Measurements from ENCODE around the gene RAD9A.
A peak's percentile ranks its signal among the peaks of the same experiment; 100 is the strongest.
"Not testable (repeated sequence)": the region's sequence is repeated elsewhere in the genome, so short reads cannot be mapped to it uniquely, and the experiment has no call there.

The RAD9A gene

GRCh38 chr11:67392183-67392715, 463 bp downstream of the RAD9A start:
- H3K4me3 ChIP-seq (ENCODE audit: low read length): peak overlapping the region; percentile 89
- no peak for DNase-seq (ENCODE audit: low read depth, low spot score)

- no peak overlapping the region for H3K4me3 ChIP-seq (ENCODE audit: low read length)
- DNase-seq (ENCODE audit: low read depth, low spot score): no peak
These were observed 1.7 kb downstream of the RAD9A start for GRCh38 chr11:67393437-67393836.

GRCh38 chr11:67393990-67394389, 2.2 kb downstream of the RAD9A start:
- H3K4me3 ChIP-seq (ENCODE audit: low read length): no peak overlapping the region
- DNase-seq (ENCODE audit: low read depth, low spot score): no peak

- H3K4me3 ChIP-seq (ENCODE audit: low read length): no peak overlapping the region
- no peak for DNase-seq (ENCODE audit: low read depth, low spot score)
These were observed 3.9 kb downstream of the RAD9A start for GRCh38 chr11:67395555-67396258.

- no peak for DNase-seq (ENCODE audit: low read depth, low spot score)
- H3K4me3 ChIP-seq (ENCODE audit: low read length): no peak overlapping the region
These were observed 4.4 kb downstream of the RAD9A start for GRCh38 chr11:67396259-67396581.

- no peak for DNase-seq (ENCODE audit: low read depth, low spot score)
- no peak overlapping the region for H3K4me3 ChIP-seq (ENCODE audit: low read length)
These were observed 5.0 kb downstream of the RAD9A start for GRCh38 chr11:67396587-67397389.

GRCh38 chr11:67397536-67397935, 5.8 kb downstream of the RAD9A start:
- no peak for DNase-seq (ENCODE audit: low read depth, low spot score)
- no peak overlapping the region for H3K4me3 ChIP-seq (ENCODE audit: low read length)

GRCh38 chr11:67397986-67398660, 6.3 kb downstream of the RAD9A start:
- DNase-seq (ENCODE audit: low read depth, low spot score): no peak
- H3K4me3 ChIP-seq (ENCODE audit: low read length): no peak overlapping the region

- H3K4me3 ChIP-seq (ENCODE audit: low read length): no peak overlapping the region
- no peak for DNase-seq (ENCODE audit: low read depth, low spot score)
These were observed 7.1 kb downstream of the RAD9A start for GRCh38 chr11:67398661-67399563.

- H3K4me3 ChIP-seq (ENCODE audit: low read length): peak overlapping the region; percentile 79
These were observed 8.6 kb downstream of the RAD9A start for GRCh38 chr11:67400251-67400941.

GRCh38 chr11:67400942-67401494, 9.2 kb downstream of the RAD9A start:
- H3K4me3 ChIP-seq (ENCODE audit: low read length): peak overlapping the region; percentile 79
- no peak for DNase-seq (ENCODE audit: low read depth, low spot score)

More at GRCh38 chr11:67400251-67400941, 8.6 kb downstream of the RAD9A start:
- DNase-seq (ENCODE audit: low read depth, low spot score): no peak

- peak; percentile 93 for DNase-seq (ENCODE audit: low read depth, low spot score)
- peak within 1 kb of the TSS; percentile 79 for H3K4me3 ChIP-seq (ENCODE audit: low read length)
These were observed 9.9 kb downstream of the RAD9A start, which contains the start of gene PPP1CA for GRCh38 chr11:67401495-67402191. Gene PPP1CA (minus strand): TSS chr11:67401858. CDS start chr11:67401782, 76 bp downstream.

GRCh38 chr11:67402192-67402839, 10.5 kb downstream of the RAD9A start:
- not testable (repeated sequence) for DNase-seq (ENCODE audit: low read depth, low spot score)
- peak overlapping the region; percentile 56 for H3K4me3 ChIP-seq (ENCODE audit: low read length)

- peak overlapping the region; percentile 84 for H3K4me3 ChIP-seq (ENCODE audit: low read length)
These were observed 11.3 kb downstream of the RAD9A start for GRCh38 chr11:67403085-67403484.

GRCh38 chr11:67404515-67405195, 12.9 kb downstream of the RAD9A start:
- peak overlapping the region; percentile 84 for H3K4me3 ChIP-seq (ENCODE audit: low read length)
- peak; percentile 51 for DNase-seq (ENCODE audit: low read depth, low spot score)

More at GRCh38 chr11:67403085-67403484, 11.3 kb downstream of the RAD9A start:
- DNase-seq (ENCODE audit: low read depth, low spot score): not testable (repeated sequence)

- peak overlapping the region; percentile 84 for H3K4me3 ChIP-seq (ENCODE audit: low read length)
- no peak for DNase-seq (ENCODE audit: low read depth, low spot score)
These were observed 13.4 kb downstream of the RAD9A start for GRCh38 chr11:67405196-67405567.

Measured in Jurkat, Clone E6-1 (cell line).